ENCODE results near the gene RTP3.
A peak's percentile ranks its signal among the peaks of the same experiment; 100 is the strongest.

Gene RTP3

GRCh38 chr3:46469680-46470357, 28.0 kb upstream of the RTP3 start:
- DNase-seq (ENCODE audit: low read depth) = no peak

GRCh38 chr3:46470831-46471230, 26.9 kb upstream of the RTP3 start:
- no peak for DNase-seq (ENCODE audit: low read depth)

GRCh38 chr3:46471371-46471914, 26.3 kb upstream of the RTP3 start:
- DNase-seq (ENCODE audit: low read depth) = no peak

GRCh38 chr3:46472736-46473135, 25.0 kb upstream of the RTP3 start:
- no peak for DNase-seq (ENCODE audit: low read depth)

GRCh38 chr3:46477145-46477544, 20.6 kb upstream of the RTP3 start:
- DNase-seq (ENCODE audit: low read depth) = no peak

- no peak for DNase-seq (ENCODE audit: low read depth)
Measured at GRCh38 chr3:46477756-46478155, 20.0 kb upstream of the RTP3 start.

- DNase-seq (ENCODE audit: low read depth) = no peak
Measured at GRCh38 chr3:46478341-46478740, 19.4 kb upstream of the RTP3 start.

- no peak for DNase-seq (ENCODE audit: low read depth)
Measured at GRCh38 chr3:46479021-46479420, 18.8 kb upstream of the RTP3 start.

GRCh38 chr3:46479696-46480095, 18.1 kb upstream of the RTP3 start:
- no peak for DNase-seq (ENCODE audit: low read depth)

GRCh38 chr3:46480491-46481195, 17.1 kb upstream of the RTP3 start:
- DNase-seq (ENCODE audit: low read depth) = no peak

- DNase-seq (ENCODE audit: low read depth) = no peak
Measured at GRCh38 chr3:46481636-46482035, 16.1 kb upstream of the RTP3 start.

GRCh38 chr3:46482632-46483350, 15.0 kb upstream of the RTP3 start:
- DNase-seq (ENCODE audit: low read depth) = no peak

GRCh38 chr3:46483825-46484224, 14.0 kb upstream of the RTP3 start:
- DNase-seq (ENCODE audit: low read depth) = no peak

- no peak for DNase-seq (ENCODE audit: low read depth)
Measured at GRCh38 chr3:46484388-46484787, 13.4 kb upstream of the RTP3 start.

- no peak for DNase-seq (ENCODE audit: low read depth)
Measured at GRCh38 chr3:46484911-46485778, 12.6 kb upstream of the RTP3 start.

- DNase-seq (ENCODE audit: low read depth) = no peak
Measured at GRCh38 chr3:46485779-46486175, 12.0 kb upstream of the RTP3 start.

GRCh38 chr3:46488735-46489361, 8.9 kb upstream of the RTP3 start:
- DNase-seq (ENCODE audit: low read depth) = peak; percentile 91

GRCh38 chr3:46489381-46489780, 8.4 kb upstream of the RTP3 start:
- no peak for DNase-seq (ENCODE audit: low read depth)

GRCh38 chr3:46489875-46490274, 7.9 kb upstream of the RTP3 start:
- DNase-seq (ENCODE audit: low read depth) = no peak

GRCh38 chr3:46490338-46491084, 7.3 kb upstream of the RTP3 start:
- no peak for DNase-seq (ENCODE audit: low read depth)

Measured in activated T-cell treated with anti-CD3 and anti-CD28 coated beads for 24 hours (primary cell).